ENCODE results near the gene NOTUM. TPM values are rescaled to one million over a fixed set of nuclear protein-coding genes. Genes with fewer than 3 reads are reported as not detected.
"Not testable (repeated sequence)": the region's sequence is repeated elsewhere in the genome, so short reads cannot be mapped to it uniquely, and the experiment has no call there.

Gene NOTUM
- total RNA-seq, 4 donors from 2014 or later: 0.83 TPM; not detected in 3

DNA sequence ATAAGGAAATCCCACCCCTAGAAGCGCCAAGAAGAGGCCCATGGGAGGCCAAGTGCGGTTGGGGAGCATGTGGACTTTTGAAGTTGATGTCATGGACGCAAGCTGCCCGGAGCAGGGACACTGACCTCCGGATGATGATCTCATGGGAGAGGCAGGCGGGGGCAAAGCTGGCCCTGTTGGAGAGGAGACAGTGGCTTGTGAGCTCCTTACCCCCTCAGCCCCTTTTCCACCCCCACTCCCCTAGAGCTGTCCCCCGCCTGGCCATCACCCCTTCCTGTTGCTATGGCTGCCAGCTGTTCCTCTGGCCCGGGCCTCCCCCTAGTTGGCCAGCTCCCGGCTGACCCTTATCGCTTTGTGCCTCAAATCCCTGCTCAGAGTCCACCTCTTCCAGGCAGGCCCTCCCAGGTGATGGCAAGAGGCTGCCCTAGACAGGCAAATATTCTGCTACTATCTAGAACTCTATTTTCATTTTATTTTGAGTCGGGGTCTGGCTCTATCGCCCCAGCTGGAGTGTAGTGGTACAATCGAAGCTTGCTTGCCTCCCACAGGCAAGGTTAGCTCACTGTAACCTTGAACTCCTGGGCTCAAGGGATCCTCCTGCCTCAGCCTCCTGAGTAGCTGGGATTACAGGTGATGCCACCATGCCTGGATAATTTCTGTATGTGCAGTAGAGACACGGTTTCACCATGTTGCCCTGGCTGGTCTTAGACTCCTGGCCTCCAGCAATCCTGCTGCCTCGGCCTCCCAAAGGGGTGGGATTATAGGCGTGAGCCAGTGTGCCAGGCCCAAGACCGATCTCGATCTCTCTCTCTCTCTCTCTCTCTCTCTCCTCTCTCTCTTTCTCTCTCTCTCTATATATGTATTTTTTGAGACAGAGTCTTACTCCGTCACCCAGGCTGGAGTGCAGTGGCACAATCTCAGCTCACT is 6.6 kb downstream of the NOTUM start:
- no peaks in the 10 kb centered on the region for H3K9me3 ChIP-seq
- H3K27me3 ChIP-seq: peaks cover 0 to 72% (median 19%) of the 10 kb centered on the region in 4 donors
- intact Hi-C loops (cut with DNase I): loop anchor here (10.0 kb wide), 1 partner anchor 200 kb away; no protein-coding TSS in a partner anchor
- no peak for TF ChIP-seq POLR2A (IDR thresholded peaks at IDR 0.05; ENCODE audit: low read depth)
- TF ChIP-seq POLR2AphosphoS5 (IDR thresholded peaks at IDR 0.05): no peak
- TF ChIP-seq EP300 (IDR thresholded peaks at IDR 0.05): no peak
- TF ChIP-seq, protein P1, sequence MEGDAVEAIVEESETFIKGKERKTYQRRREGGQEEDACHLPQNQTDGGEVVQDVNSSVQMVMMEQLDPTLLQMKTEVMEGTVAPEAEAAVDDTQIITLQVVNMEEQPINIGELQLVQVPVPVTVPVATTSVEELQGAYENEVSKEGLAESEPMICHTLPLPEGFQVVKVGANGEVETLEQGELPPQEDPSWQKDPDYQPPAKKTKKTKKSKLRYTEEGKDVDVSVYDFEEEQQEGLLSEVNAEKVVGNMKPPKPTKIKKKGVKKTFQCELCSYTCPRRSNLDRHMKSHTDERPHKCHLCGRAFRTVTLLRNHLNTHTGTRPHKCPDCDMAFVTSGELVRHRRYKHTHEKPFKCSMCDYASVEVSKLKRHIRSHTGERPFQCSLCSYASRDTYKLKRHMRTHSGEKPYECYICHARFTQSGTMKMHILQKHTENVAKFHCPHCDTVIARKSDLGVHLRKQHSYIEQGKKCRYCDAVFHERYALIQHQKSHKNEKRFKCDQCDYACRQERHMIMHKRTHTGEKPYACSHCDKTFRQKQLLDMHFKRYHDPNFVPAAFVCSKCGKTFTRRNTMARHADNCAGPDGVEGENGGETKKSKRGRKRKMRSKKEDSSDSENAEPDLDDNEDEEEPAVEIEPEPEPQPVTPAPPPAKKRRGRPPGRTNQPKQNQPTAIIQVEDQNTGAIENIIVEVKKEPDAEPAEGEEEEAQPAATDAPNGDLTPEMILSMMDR (IDR thresholded peaks at IDR 0.05): no peak
- H3K27ac ChIP-seq (replicated peaks in 1 of 4): no peak overlapping the region
- peaks cover 4% of the 10 kb centered on the region in 4 donors for H3K4me1 ChIP-seq
- DNase-seq (ENCODE audit: extremely low spot score): no peak
- 78% methylated on average over 19 of the region's 19 CpGs for WGBS
- no peak overlapping the region for H3K4me3 ChIP-seq
- no peaks in the 10 kb centered on the region for H3K36me3 ChIP-seq

- H3K27me3 ChIP-seq: peaks cover 0 to 62% (median 10%) of the 10 kb centered on the region in 4 donors
- not testable (repeated sequence) for H3K4me1 ChIP-seq; DNase-seq (ENCODE audit: extremely low spot score); H3K27ac ChIP-seq (replicated peaks in 1 of 4); H3K36me3 ChIP-seq; H3K4me3 ChIP-seq; H3K9me3 ChIP-seq
- intact Hi-C loops (cut with DNase I): loop anchor here (10.0 kb wide), 1 partner anchor 201 kb away; no protein-coding TSS in a partner anchor
- 77% methylated on average over 5 of the region's 5 CpGs for WGBS
These were observed 7.5 kb downstream of the NOTUM start for GRCh38 chr17:81953443-81953842.

- TF ChIP-seq EP300 (IDR thresholded peaks at IDR 0.05) (no peak), POLR2AphosphoS5 (IDR thresholded peaks at IDR 0.05) (no peak), POLR2A (IDR thresholded peaks at IDR 0.05; ENCODE audit: low read depth) (no peak)
- TF ChIP-seq, protein P1 (IDR thresholded peaks at IDR 0.05): no peak
- DNase-seq (ENCODE audit: extremely low spot score): no peak
- Histone ChIP-seq H3K9me3 (no peaks in the 10 kb centered on the region), H3K36me3 (no peaks in the 10 kb centered on the region), H3K27ac (replicated peaks in 1 of 4) (no peak overlapping the region), H3K4me3 (no peak overlapping the region), H3K4me1 (no peaks in the 10 kb centered on the region), H3K27me3 (peaks cover 0 to 56% (median 6%) of the 10 kb centered on the region in 4 donors)
- WGBS: 72% methylated on average over 12 of the region's 16 CpGs
- intact Hi-C loops (cut with DNase I): loop anchor here (10.0 kb wide), 1 partner anchor 202 kb away; no protein-coding TSS in a partner anchor
These were observed 8.2 kb downstream of the NOTUM start for GRCh38 chr17:81952792-81953228.

DNA sequence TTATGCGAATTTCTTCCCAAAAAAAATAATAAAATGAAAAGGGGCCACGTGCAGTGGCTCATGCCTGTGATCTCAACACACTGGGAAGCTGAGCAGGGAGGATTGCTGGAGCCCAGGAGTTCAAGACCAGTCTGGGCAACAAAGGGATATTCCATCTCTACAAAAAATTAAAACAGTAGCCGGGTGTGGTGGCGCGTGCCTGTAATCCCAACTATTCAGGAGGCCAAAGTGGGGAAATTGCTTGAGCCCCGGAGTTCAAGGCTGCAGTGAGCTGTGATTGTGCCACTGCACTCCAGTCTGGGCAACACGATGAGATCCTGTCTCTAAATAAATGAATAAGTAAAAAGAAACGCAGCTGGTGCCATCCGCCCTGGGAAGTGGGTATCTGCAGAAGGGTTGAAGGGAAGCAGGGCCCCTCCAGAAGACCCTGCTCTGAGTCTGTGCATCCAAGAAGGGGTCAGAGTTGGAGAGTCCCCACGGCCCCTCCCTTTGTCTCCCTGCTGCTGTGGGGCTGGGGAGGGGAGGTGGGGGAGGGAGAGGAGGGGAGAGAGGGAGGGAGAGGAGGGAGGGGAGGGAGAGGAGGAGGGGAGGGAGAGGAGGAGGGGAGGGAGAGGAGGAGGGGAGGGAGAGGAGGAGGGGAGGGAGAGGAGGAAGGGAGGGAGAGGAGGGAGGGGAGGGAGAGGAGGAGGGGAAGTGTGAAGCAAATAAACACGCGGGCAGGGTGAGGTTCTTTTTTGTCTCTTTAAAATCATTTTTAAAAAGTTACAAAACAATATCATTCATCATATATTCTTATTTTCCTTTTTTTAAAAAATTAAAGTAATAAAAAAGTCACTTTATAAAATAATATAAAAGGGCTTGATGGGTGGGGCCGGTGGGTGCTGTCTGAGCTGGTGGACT is 9.0 kb downstream of the NOTUM start:
- no peak for TF ChIP-seq POLR2A (IDR thresholded peaks at IDR 0.05; ENCODE audit: low read depth)
- TF ChIP-seq, protein P1 (IDR thresholded peaks at IDR 0.05): no peak
- no peak for TF ChIP-seq EP300 (IDR thresholded peaks at IDR 0.05)
- TF ChIP-seq POLR2AphosphoS5 (IDR thresholded peaks at IDR 0.05): no peak
- no peak overlapping the region for H3K27ac ChIP-seq (replicated peaks in 1 of 4)
- WGBS: 55% methylated on average over 12 of the region's 13 CpGs
- H3K36me3 ChIP-seq: no peaks in the 10 kb centered on the region
- H3K9me3 ChIP-seq: no peaks in the 10 kb centered on the region
- H3K4me3 ChIP-seq: no peak overlapping the region
- DNase-seq (ENCODE audit: extremely low spot score): no peak
- intact Hi-C loops (cut with DNase I): loop anchor here (10.0 kb wide), 1 partner anchor 203 kb away; no protein-coding TSS in a partner anchor
- H3K4me1 ChIP-seq: no peaks in the 10 kb centered on the region
- peaks cover 0 to 48% (median 5%) of the 10 kb centered on the region in 4 donors for H3K27me3 ChIP-seq

Measured in esophagus muscularis mucosa (tissue), 4 donors.